Omental fat pad (tissue), 4 donors: ENCODE results near the gene VAPB. TPM values are rescaled to one million over a fixed set of nuclear protein-coding genes. Genes with fewer than 3 reads are reported as not detected.

ENCODE experiments used
- ATAC-seq: fragments of 150-250 bp; one replicate; pipeline ENCODE4 v1.9.1; 2016; ENCODE audit warnings: mild to moderate bottlenecking, moderate library complexity; ENCODE audit not compliant: low FRiP score
- DNase-seq: peaks from one replicate; pipeline ENCODE4 v3.0.0-alpha.2; 2019; ENCODE audit warnings: low spot score
- CTCF ChIP-seq, 3 donors: fragments of 450-650 bp; IDR thresholded peaks; one replicate each; pipeline ENCODE4 v1.5.1; 2016 to 2017; ENCODE audit warnings: antibody characterized with exemption in 3 of 3, mild to moderate bottlenecking in 3 of 3, moderate library complexity in 2 of 3
- total RNA-seq, 4 donors: library from RNA; depleted of rRNA; stranded (reverse); fragments of >200 nt; gene quantifications; one replicate each; pipeline ENCODE4 v1.1.0, GENCODE V29; 2016

VAPB gene
- total RNA-seq, 4 donors from 2014 or later: 21.4 to 26.8 (median 23.6) TPM

GRCh38 chr20:58352468-58352867 is 36.6 kb upstream of the VAPB start:
- no peak for DNase-seq
- ATAC-seq: no peak
- no peak for TF ChIP-seq CTCF (IDR thresholded peaks at IDR 0.05)

GRCh38 chr20:58359441-58359840 is 29.6 kb upstream of the VAPB start:
- no peak for TF ChIP-seq CTCF (IDR thresholded peaks at IDR 0.05)
- no peak for DNase-seq
- no peak for ATAC-seq

GRCh38 chr20:58360936-58361335 is 28.1 kb upstream of the VAPB start:
- no peak for DNase-seq
- ATAC-seq: no peak
- no peak for TF ChIP-seq CTCF (IDR thresholded peaks at IDR 0.05)

- ATAC-seq (peak; percentile 87), DNase-seq (no peak)
- no peak for TF ChIP-seq CTCF (IDR thresholded peaks at IDR 0.05)
Measured at GRCh38 chr20:58361481-58362205, 27.4 kb upstream of the VAPB start.

DNA sequence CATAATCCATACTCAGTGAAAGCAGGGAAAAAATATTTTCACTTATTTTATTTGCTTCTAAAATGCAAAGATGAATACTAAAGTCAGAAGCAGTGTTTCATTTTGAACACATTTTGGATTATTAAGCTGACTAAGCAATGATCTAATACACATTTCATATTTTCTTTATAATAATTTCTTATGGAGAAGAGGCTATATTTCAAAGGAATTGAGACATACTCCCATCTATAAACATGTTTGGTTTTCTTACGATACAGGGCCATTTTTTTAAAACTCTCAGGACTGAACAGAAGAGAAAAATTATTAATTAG is 26.9 kb upstream of the VAPB start:
- ATAC-seq (no peak), DNase-seq (no peak)
- TF ChIP-seq CTCF (IDR thresholded peaks at IDR 0.05): no peak

- no peak for TF ChIP-seq CTCF (IDR thresholded peaks at IDR 0.05)
- ATAC-seq (no peak), DNase-seq (no peak)
Measured at GRCh38 chr20:58362970-58363369, 26.1 kb upstream of the VAPB start.

DNA sequence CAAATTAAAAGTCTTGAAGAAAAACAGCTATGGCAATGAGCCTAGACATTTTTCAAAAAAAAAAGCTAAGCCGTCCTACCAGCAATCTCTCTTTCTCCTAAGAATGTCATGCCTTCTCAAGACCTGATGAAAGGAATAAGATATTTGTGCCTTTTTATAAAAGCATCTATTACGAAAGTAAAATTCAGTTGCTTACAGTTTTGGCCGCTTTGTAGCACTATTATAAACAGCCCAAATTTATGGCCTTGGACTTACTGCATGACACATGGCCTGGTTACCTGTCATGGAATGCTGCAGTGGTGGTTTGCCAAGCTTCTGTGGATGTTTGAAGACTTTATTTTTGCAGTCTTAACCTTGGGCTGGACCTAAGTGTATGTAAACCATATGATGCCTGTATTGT is 22.2 kb upstream of the VAPB start:
- no peak for DNase-seq

More for the DNA sequence above, 22.2 kb upstream of the VAPB start:
- TF ChIP-seq CTCF (IDR thresholded peaks at IDR 0.05): no peak
- ATAC-seq: no peak
